HCT116 (cell line): ENCODE measurements around the gene SMCR8. TPM values are rescaled to one million over a fixed set of nuclear protein-coding genes. Genes with fewer than 3 reads are reported as not detected.

Experiments
- ATAC-seq: fragments of 200-7000 bp; cut with Tn5 transposase; 2 replicates; pipeline ENCODE4 v1.9.1; 2020; ENCODE audit warnings: mild to moderate bottlenecking, moderate library complexity
- BruUV-seq: library from RNA; stranded (reverse); fragments of 400-500 nt; replicated peaks from 2 replicates; lab custom pipeline; 2021; lab: Mats Ljungman, UMichigan
- CTCF ChIA-PET: fragments of 300-600 bp; sonication (Branson Sonifier 250); formaldehyde crosslinking; loops from one replicate; lab custom pipeline; 2021; ENCODE audit warnings: antibody characterized with exemption; lab: Charles Lee
- POLR2A ChIA-PET: fragments of 300-600, 350-600 bp; sonication (Branson Sonifier 250); formaldehyde crosslinking; loops from one replicate; lab custom pipeline; 2021; ENCODE audit warnings: antibody characterized with exemption; lab: Charles Lee
- RAD21 ChIA-PET, 2 experiments: fragments of 300-600 bp; sonication (Branson Sonifier 250); formaldehyde crosslinking; loops; one replicate each; lab custom pipeline; 2023; ENCODE audit warnings: low total read pairs in 2 of 2; ENCODE audit not compliant: uncharacterized antibody in 2 of 2, unreplicated experiment in 2 of 2, low non-redundant PET in 1 of 2; lab: Charles Lee
- DNase-seq: peaks from one replicate; pipeline ENCODE4 v3.0.0-alpha.2; 2010; ENCODE audit warnings: low read depth, low spot score
- H2AFZ ChIP-seq: fragments of 200-600 bp; shearing (Covaris generic), sonication (generic); 2 replicates; pipeline ENCODE4 v1.6.1; 2017; ENCODE audit warnings: low read depth, mixed run types, mixed read lengths, antibody characterized with exemption, low read length; ENCODE audit not compliant: poor library complexity, severe bottlenecking
- H3K27ac ChIP-seq: 2 replicates; pipeline ENCODE4 v1.5.1; 2012; ENCODE audit warnings: low read depth, low read length
- H3K27me3 ChIP-seq: fragments of 200-600 bp; sonication (generic); 2 replicates; pipeline ENCODE4 v1.6.1; 2016; ENCODE audit warnings: mixed run types, low read length, mixed read lengths; ENCODE audit not compliant: insufficient read depth
- H3K36me3 ChIP-seq, 2 experiments: fragments of 200-500 bp in 1 of 2; fragments of 200-600 bp in 1 of 2; sonication (Bioruptor generic) in 1 of 2; sonication (generic) in 1 of 2; 2 replicates each; pipeline versions ENCODE4 v1.5.1 to v1.6.1; 2014 to 2016; ENCODE audit warnings: low read length in 2 of 2, inconsistent platforms in 1 of 2, mixed read lengths in 1 of 2, mixed run types in 1 of 2; ENCODE audit not compliant: insufficient read depth in 2 of 2, control insufficient read depth in 1 of 2
- H3K4me1 ChIP-seq, 2 experiments: fragments of 200-600 bp in 1 of 2; sonication (generic) in 1 of 2; 2 replicates each; pipeline versions ENCODE4 v1.5.1 to v1.6.1; 2012 to 2017; ENCODE audit warnings: low read length in 2 of 2, inconsistent platforms in 1 of 2, mild to moderate bottlenecking in 1 of 2, mixed read lengths in 1 of 2, mixed run types in 1 of 2, moderate library complexity in 1 of 2; ENCODE audit not compliant: insufficient read depth in 2 of 2, control insufficient read depth in 1 of 2
- H3K4me2 ChIP-seq: fragments of 200-600 bp; sonication (generic); 2 replicates; pipeline ENCODE4 v1.6.1; 2017; ENCODE audit warnings: mixed run types, low read length, mixed read lengths
- H3K4me3 ChIP-seq, 2 experiments: fragments of 200-600 bp in 1 of 2; sonication (generic) in 1 of 2; replicated peaks in 1 of 2; 2 replicates each; pipeline ENCODE4 v1.5.1; 2011 to 2016; ENCODE audit warnings: low read length in 2 of 2, control low read depth in 1 of 2, low read depth in 1 of 2, mild to moderate bottlenecking in 1 of 2, mixed read lengths in 1 of 2, mixed run types in 1 of 2
- H3K79me2 ChIP-seq: fragments of 200-600 bp; sonication (generic); 2 replicates; pipeline ENCODE4 v1.6.1; 2017; ENCODE audit warnings: mild to moderate bottlenecking, mixed run types, low read length, moderate library complexity, mixed read lengths; ENCODE audit not compliant: insufficient read depth
- H3K9ac ChIP-seq: fragments of 200-600 bp; sonication (generic); 2 replicates; pipeline ENCODE4 v1.6.1; 2016; ENCODE audit warnings: low read length, mixed read lengths
- H3K9me2 ChIP-seq: fragments of 200-600 bp; sonication (generic), shearing (Covaris generic); 2 replicates; pipeline ENCODE4 v1.6.1; 2017; ENCODE audit warnings: mixed run types, mild to moderate bottlenecking, moderate library complexity; ENCODE audit not compliant: insufficient read depth
- H3K9me3 ChIP-seq, 2 experiments: fragments of 200-500 bp in 1 of 2; fragments of 200-600 bp in 1 of 2; sonication (Bioruptor generic) in 1 of 2; sonication (generic) in 1 of 2; 2 replicates each; pipeline ENCODE4 v1.6.1; 2014 to 2017; ENCODE audit warnings: low read length in 2 of 2, mixed read lengths in 2 of 2, inconsistent platforms in 1 of 2, low read depth in 1 of 2, mild to moderate bottlenecking in 1 of 2, mixed run types in 1 of 2, moderate library complexity in 1 of 2; ENCODE audit not compliant: control insufficient read depth in 1 of 2, insufficient read depth in 1 of 2
- H4K20me1 ChIP-seq: fragments of 200-600 bp; sonication (generic), shearing (Covaris generic); 2 replicates; pipeline ENCODE4 v1.6.1; 2017; ENCODE audit warnings: mixed run types, mild to moderate bottlenecking, moderate library complexity; ENCODE audit not compliant: insufficient read depth
- ATF3 ChIP-seq: IDR thresholded peaks from 2 replicates; pipeline ENCODE4 v1.6.1; 2012
- CEBPB ChIP-seq: IDR thresholded peaks from 2 replicates; pipeline ENCODE4 v1.6.1; 2012; ENCODE audit warnings: low read depth
- CTCF ChIP-seq, 3 experiments: fragments of 200-600 bp in 1 of 3; sonication (generic) in 1 of 3; IDR thresholded peaks in 2 of 3; conservative IDR thresholded peaks in 1 of 3; 2 replicates each; pipeline ENCODE4 v1.5.1; 2012 to 2017; ENCODE audit warnings: low read depth in 2 of 3, low read length in 2 of 3, antibody characterized with exemption in 1 of 3, borderline replicate concordance in 1 of 3, control low read depth in 1 of 3, mild to moderate bottlenecking in 1 of 3, mixed read lengths in 1 of 3, mixed run types in 1 of 3, moderate library complexity in 1 of 3; ENCODE audit not compliant: insufficient read depth in 1 of 3
- EGR1 ChIP-seq: IDR thresholded peaks from 2 replicates; pipeline ENCODE4 v1.6.1; 2012; ENCODE audit warnings: low read depth
- ELF1 ChIP-seq: IDR thresholded peaks from 2 replicates; pipeline ENCODE4 v1.6.1; 2012; ENCODE audit warnings: low read depth, borderline replicate concordance
- EZH2 ChIP-seq: fragments of 200-600 bp; sonication (generic); IDR thresholded peaks from 2 replicates; pipeline ENCODE4 v1.6.1; 2017; ENCODE audit warnings: antibody characterized with exemption, mixed run types
- FOSL1 ChIP-seq: IDR thresholded peaks from 2 replicates; pipeline ENCODE4 v1.6.1; 2012; ENCODE audit warnings: low read depth
- MAX ChIP-seq: IDR thresholded peaks from 2 replicates; pipeline ENCODE4 v1.6.1; 2012
- POLR2A ChIP-seq: IDR thresholded peaks from 2 replicates; pipeline ENCODE4 v1.7.0; 2011; ENCODE audit warnings: borderline replicate concordance; ENCODE audit not compliant: insufficient read depth, insufficient read length; ENCODE audit errors: extremely low read depth
- POLR2AphosphoS5 ChIP-seq: IDR thresholded peaks from 2 replicates; pipeline ENCODE4 v1.6.1; 2011; ENCODE audit warnings: mild to moderate bottlenecking, low read depth, low read length, moderate library complexity
- RAD21 ChIP-seq: IDR thresholded peaks from 2 replicates; pipeline ENCODE4 v1.6.1; 2012; ENCODE audit warnings: low read depth, mild to moderate bottlenecking
- SIN3A ChIP-seq: IDR thresholded peaks from 2 replicates; pipeline ENCODE4 v1.6.1; 2012; ENCODE audit warnings: low read depth
- SP1 ChIP-seq: IDR thresholded peaks from 2 replicates; pipeline ENCODE4 v1.6.1; 2012; ENCODE audit warnings: low read depth
- TCF7L2 ChIP-seq: IDR thresholded peaks from 2 replicates; pipeline ENCODE4 v1.7.0; 2011; ENCODE audit warnings: borderline replicate concordance, inconsistent platforms; ENCODE audit not compliant: insufficient read depth, insufficient read length; ENCODE audit errors: extremely low read depth
- YY1 ChIP-seq: IDR thresholded peaks from 2 replicates; pipeline ENCODE4 v1.6.1; 2011; ENCODE audit warnings: low read length, low read depth, moderate library complexity, mild to moderate bottlenecking; ENCODE audit not compliant: insufficient replicate concordance; ENCODE audit errors: extremely low read depth
- ZBTB33 ChIP-seq: IDR thresholded peaks from 2 replicates; pipeline ENCODE4 v1.6.1; 2011; ENCODE audit warnings: mild to moderate bottlenecking, low read length, moderate library complexity; ENCODE audit not compliant: insufficient replicate concordance; ENCODE audit errors: extremely low read depth
- ZFX ChIP-seq: fragments of 450-650 bp; IDR thresholded peaks from 2 replicates; pipeline ENCODE4 v1.6.1; 2017
- ZNF274 ChIP-seq: fragments of 200-500 bp; sonication (Bioruptor generic); IDR thresholded peaks from 2 replicates; pipeline ENCODE4 v1.6.1; 2014; ENCODE audit warnings: mild to moderate bottlenecking, low read depth, low read length, inconsistent platforms
- intact Hi-C: fragments of 100-400 bp; cut with micrococcal nuclease; formaldehyde crosslinking; loops from 2 replicates; pipeline ENCODE4 v1.10.0; 2022
- total RNA-seq: library from RNA; stranded (reverse); gene quantifications from one replicate; pipeline ENCODE4 v1.2.1, GENCODE V29; 2021; ENCODE audit not compliant: unreplicated experiment

Gene SMCR8
- total RNA-seq, 1 experiment from 2014 or later, result 12.7 TPM

GRCh38 chr17:18323507-18324139 is 8.5 kb downstream of the SMCR8 start:
- peaks cover under 1 to 9% of the 10 kb centered on the region in 2 experiments; a peak in 3 of 4 replicates for H3K36me3 ChIP-seq
- DNase-seq, result no peak
- no peak overlapping the region for H2AFZ ChIP-seq
- no peaks in the 10 kb centered on the region for H3K9me2 ChIP-seq
- BruUV-seq, result no TSS peak
- H3K4me2 ChIP-seq, result no peak overlapping the region
- intact Hi-C loops, result no loop called here
- H3K79me2 ChIP-seq, result 0 out of 2 replicates have a peak, but pooled peaks cover 1% of the 10 kb centered on the region
- no peak overlapping the region for H3K27ac ChIP-seq
- ChIA-PET CTCF (interaction anchor here (0.8 to 2.2 kb wide), 3 partner anchors 75 to 379 kb away, joined by 3 to 5 read pairs (median 3); no protein-coding TSS in a partner anchor), POLR2A (no interaction called here), RAD21 (no interaction called here)
- H4K20me1 ChIP-seq, result no peaks in the 10 kb centered on the region
- TF ChIP-seq ELF1, result no peak
- no peak for TF ChIP-seq ZBTB33
- TF ChIP-seq MAX, result no peak
- TF ChIP-seq ZNF274, result no peak
- TF ChIP-seq SP1, result no peak
- no peak for TF ChIP-seq EGR1
- no peak for TF ChIP-seq FOSL1
- TF ChIP-seq CEBPB, result no peak
- TF ChIP-seq ZFX, result no peak
- no peak for TF ChIP-seq TCF7L2
- TF ChIP-seq YY1, result no peak
- no peak for TF ChIP-seq POLR2A
- no peak for TF ChIP-seq RAD21
- TF ChIP-seq POLR2AphosphoS5, result no peak
- TF ChIP-seq ATF3, result no peak
- no peak for TF ChIP-seq EZH2
- TF ChIP-seq SIN3A, result no peak
- TF ChIP-seq CTCF (IDR thresholded peaks at IDR 0.05 in 2 of 3, conservative IDR thresholded peaks at IDR 0.05 in 1 of 3; ENCODE audit: borderline replicate concordance in 1 of 3, insufficient read depth in 1 of 3, low read depth in 2 of 3, low read length in 2 of 3), result no peak
- H3K4me1 ChIP-seq, result no peaks in the 10 kb centered on the region
- no peak overlapping the region for H3K9ac ChIP-seq
- no peaks in the 10 kb centered on the region for H3K27me3 ChIP-seq
- no peak for ATAC-seq
- H3K4me3 ChIP-seq, result no peak overlapping the region
- H3K9me3 ChIP-seq, result no peaks in the 10 kb centered on the region
